HG02588 (cell line): Measurements from ENCODE around the gene GXYLT2.
"Not testable (repeated sequence)": the region's sequence is repeated elsewhere in the genome, so short reads cannot be mapped to it uniquely, and the experiment has no call there.

Experiments
- ATAC-seq: cut with Tn5 transposase; IDR thresholded peaks from one replicate; pipeline ENCODE4 v1.9.1; 2021; ENCODE audit warnings: mild to moderate bottlenecking, moderate library complexity; ENCODE audit not compliant: unreplicated experiment

The GXYLT2 gene

GRCh38 chr3:72972706-72973030, 84.8 kb downstream of the GXYLT2 start:
- ATAC-seq = no peak

- no peak for ATAC-seq
Measured at GRCh38 chr3:72973031-72973723, 85.3 kb downstream of the GXYLT2 start.

DNA sequence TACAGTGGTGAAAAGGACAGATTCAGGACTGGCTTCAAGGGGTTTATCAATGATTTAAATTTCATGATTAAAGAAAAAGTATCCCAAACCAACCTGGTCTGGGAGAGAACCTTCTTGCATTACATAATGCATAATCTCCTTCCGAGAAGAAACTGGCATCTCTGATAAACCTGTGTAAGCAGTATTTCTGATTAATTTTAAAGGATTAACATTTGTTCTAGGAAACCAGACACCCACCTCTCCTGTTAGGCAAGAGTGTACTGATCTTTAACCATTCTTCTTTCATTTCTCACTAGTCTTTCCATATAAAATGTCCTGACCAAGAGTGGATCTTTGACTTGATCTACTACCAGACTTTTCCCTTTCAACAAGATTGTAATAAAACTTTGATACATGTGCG, 85.9 kb downstream of the GXYLT2 start:
- no peak for ATAC-seq

DNA sequence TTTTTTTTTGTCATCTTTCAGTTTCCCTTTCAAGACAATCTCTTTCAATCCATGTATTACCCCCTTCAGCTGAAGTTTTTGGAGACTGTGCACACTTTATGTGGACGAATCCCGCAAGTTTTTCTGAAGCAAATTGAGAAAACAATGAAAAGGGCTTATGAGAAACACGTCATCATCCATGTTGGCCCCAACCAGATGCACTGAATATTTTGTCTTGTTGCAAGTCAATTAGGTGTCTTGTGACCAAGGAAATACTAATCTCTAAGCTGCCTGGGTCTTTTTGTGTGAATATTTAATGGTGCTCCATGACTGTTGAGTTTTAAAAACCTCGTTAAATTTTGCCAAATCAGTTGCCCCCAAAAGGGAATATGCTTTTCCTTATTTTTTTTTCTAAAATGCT, 87.1 kb downstream of the GXYLT2 start:
- no peak for ATAC-seq

DNA sequence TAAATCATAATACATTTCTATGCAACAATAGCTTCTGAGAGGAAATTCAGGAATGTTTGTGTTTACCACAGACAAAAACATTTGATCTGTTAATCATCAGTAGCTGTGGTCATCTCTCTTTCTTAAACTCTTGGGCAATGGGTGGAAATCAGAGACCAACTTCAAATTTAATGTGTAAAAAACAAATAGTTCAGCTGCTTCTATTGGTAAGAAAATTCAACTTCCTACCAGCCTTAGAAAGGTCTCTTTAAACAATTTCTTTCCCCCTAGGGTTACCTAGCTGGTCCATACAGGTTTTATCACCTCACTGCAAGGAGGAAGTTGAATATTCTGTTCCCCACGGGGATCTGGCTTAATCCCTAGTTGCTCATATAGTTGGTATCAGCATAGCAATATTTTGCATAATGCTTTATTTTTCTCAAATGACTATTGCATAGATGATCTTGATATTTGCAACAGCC, 88.5 kb downstream of the GXYLT2 start:
- no peak for ATAC-seq

GRCh38 chr3:72977060-72977808, 89.4 kb downstream of the GXYLT2 start:
- peak; percentile 62 for ATAC-seq

DNA sequence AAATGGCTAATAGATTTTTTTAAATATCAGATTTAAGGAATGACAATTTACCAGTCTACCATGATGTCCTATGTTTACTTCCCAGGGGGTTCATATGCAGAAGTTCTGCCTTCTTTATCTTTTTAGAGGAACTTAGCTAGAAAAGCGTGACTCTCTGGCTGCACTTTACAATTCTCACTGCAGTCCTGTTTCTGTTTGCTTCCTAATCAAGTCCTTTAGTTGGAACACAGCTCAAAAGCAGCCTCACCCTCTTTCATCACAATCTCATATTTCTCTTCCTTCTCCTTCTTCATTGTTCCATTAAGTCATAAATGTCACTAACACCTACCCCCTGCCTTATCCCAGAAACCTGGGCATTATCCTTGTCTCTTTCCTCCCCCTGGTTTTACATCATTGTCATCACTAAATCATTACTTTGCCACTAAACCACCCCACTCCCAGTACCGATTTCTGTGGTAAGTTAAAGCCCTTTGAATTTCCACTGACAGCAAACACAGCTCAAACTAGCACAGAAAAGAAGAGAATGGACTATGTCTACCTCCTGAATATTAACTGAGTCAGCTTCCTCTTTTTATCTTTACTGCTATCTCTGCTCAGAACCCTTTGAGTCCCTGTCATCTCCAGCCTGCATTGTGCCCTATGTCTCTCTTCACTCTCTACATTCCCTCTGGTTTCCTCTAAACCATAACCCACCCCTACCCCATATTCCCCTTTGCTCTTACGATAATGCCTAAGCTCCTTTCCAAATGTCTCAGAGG, 94.9 kb downstream of the GXYLT2 start:
- ATAC-seq = no peak

DNA sequence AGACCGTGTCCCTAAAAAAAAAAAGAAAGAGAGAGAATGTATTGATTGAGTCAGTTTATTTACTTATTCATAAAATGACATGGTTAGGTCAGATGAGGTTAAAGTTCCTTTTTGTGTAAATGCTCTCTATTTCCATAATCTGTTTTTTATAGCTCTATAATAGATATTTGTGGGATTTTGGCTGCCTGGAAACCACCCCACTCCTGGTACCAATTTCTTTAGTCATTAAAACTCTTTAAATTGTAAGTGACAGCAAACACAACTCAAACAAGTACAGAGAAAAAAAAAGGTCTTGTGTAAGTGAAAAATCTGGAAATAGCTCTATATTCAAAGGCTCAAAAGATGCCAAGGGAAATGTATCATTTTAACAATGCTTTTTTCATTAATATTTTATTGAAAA, 97.7 kb downstream of the GXYLT2 start:
- no peak for ATAC-seq

DNA sequence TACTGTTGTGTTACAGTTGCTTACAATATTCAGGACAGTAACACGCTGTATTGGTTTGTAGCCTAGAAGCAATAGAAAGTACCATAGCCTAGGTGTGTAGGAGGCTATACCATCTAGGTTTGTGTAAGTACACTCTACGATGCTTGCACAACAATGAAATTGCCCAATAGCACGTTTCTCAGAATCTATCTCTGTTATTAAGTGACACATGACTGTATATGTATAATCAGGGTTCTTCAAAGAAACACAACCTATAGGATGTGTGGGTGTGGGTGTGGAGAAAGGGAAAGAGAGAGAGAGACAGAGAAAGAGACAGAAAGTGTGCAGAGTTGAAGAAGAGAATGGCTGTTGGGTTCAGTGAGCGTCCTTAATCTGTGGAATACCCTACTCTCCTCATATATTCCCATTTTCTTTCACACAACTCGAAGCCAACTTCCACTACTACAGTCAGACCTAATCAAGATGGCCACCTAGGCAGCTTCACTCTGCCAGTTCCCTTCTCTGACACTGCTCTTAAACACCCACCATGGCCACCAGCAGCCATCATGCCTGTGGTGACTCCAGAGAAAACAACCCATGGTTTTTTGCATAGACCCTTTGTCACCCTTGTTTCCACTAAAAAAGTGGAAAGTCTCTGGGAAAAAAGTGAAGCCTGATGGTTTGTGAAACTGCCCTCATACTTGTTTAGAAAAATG, 103.0 kb downstream of the GXYLT2 start:
- ATAC-seq = no peak

DNA sequence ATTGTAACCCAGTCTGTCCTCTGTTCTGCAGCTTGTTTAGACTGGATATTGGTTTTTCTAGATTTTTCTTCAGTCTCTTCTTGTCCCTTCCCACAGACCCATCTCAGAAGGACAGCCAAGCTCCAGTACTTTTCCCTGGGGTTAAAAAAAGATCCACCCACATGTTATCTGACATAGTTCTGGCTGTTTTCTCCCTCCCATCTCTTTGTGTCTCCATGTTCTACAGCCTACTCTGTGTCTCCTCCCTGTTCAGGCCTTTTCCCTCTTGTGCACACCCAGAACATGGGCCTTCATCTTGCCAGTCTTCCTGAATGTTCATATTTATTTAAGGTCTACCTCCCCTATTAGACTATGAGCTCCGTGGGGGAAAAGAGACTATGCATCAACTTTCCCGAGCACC, 103.7 kb downstream of the GXYLT2 start:
- no peak for ATAC-seq

DNA sequence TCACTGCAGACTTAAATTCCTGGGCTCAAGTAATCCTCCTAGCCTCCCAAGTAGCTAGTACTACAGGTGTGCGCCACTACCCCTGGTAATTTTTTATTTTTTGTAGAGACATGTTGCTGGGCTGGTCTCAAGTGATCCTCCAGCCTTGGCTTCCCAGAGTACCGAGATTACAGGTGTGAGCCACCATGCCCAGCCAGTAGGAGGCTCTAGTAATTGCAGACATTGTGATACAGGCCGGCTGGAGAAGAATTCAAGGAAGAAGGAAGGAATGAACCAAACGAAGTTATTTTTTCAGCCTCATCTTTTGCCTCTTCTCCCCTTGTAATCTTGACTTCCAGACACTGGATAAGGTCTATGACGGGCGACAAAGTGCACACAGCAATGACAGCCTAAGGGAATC, 105.5 kb downstream of the GXYLT2 start:
- ATAC-seq = no peak

DNA sequence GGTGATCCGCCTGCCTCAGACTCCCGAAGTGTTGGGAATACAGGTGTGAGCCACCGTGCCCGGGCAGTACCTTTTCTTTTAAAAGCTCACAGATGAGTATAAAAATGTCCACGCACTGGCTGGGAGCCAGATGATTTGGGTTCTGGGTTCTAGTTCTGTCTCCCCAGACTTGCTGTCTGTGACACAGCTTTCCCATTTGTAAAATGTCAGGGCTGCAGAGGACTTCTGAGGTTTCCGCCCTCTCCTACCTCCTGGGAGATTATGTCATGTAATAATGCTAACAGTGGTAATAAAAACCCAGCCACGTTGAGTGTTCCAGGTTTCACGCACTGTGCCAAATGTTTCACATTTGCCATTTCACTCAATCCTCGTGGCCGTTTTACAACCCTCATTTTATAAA, 107.5 kb downstream of the GXYLT2 start:
- ATAC-seq = no peak

GRCh38 chr3:72996121-72996472, 108.3 kb downstream of the GXYLT2 start:
- no peak for ATAC-seq

DNA sequence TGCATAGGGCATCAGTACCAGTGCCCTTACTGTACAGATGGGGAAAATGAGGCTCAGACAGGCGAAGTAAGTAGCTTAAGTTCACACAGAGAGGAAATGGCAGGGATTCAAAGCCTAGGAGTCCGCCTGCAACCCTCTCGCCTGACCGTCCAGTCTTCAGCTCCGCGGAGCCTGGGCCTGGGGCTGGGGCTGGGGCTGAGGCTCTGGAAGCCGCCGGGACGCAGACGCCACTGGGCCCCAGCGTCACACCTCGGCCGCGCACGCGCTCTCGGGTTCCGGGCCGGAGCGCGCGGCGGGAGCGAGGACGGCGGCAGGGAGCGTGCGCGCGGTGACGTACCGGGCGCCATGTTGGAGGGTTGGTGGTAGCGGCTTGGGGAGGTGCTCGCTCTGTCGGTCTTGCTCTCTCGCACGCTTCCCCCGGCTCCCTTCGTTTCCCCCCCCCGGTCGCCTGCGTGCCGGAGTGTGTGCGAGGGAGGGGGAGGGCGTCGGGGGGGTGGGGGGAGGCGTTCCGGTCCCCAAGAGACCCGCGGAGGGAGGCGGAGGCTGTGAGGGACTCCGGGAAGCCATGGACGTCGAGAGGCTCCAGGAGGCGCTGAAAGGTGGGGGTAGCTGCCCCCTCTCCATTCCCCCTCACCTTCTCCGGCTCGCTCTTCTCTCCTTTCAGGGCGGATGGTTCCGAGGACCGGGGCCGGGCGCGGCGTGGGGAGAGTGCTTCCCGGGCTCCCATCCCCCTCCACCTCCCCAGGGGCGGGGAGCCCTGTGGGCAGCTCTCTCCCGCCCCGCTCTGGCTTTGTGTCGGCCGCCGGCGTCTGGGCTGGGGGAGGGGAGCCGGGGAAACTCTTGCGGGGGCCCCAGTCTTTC, 108.9 kb downstream of the GXYLT2 start, which contains the start of gene PPP4R2:
Gene PPP4R2 (plus strand): TSS at position 339 of the 861 bp plus-strand sequence. CDS start 227 bp downstream, at position 566.
- peak; percentile 92 for ATAC-seq

DNA sequence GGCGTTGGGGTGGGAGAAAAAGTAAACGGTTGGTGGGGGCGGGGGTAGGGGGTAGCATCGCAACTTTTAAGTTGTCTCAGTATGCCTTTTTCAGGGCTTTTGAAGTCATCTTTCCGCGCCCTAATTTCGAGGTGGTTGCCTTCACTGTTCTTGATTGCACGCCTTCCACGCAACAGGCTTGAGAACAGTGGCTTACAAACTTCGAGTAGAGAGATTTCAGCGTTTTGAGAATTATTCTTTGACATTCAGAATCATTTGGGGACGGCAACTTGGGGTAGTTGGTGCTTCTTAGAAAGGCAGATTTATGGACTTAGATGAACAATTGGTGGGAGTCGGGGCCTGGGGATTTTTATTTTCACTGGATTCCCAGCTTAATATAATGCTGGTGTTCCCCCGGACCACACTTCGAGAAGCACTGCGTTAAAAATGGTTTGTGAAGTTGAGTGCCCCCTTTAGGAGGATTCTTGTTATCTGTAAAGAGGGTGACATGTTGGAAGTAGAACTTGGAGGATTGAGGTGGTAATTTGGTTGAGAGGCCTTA, 109.6 kb downstream of the GXYLT2 start:
- ATAC-seq = no peak

GRCh38 chr3:72998466-72998865, 110.6 kb downstream of the GXYLT2 start:
- ATAC-seq = no peak

- no peak for ATAC-seq
Measured at GRCh38 chr3:72999951-73000350, 112.1 kb downstream of the GXYLT2 start.

DNA sequence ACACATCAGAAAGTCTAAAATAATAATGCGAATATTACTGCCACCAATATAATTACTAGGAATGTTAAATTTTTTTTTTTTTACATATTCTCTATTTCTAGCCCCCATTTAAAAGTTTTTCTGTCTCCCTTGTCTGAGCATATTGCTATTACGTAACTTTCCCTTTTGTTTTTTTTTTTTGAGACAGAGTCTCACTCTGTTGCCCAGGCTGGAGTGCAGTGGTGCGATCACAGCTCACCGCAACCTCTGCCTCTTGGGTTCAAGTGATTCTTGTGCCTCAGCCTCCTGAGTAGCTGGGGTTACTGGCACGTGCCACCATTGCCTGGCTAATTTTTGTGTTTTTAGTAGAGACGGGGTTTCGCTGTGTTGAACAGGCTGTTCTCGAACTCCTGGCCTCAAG, 115.2 kb downstream of the GXYLT2 start:
- not testable (repeated sequence) for ATAC-seq

- no peak for ATAC-seq
Measured at GRCh38 chr3:73004316-73004715, 116.5 kb downstream of the GXYLT2 start.
